NCI-H2196 (cell line): ENCODE results near the gene BMP10.
"Not testable (repeated sequence)": the region's sequence is repeated elsewhere in the genome, so short reads cannot be mapped to it uniquely, and the experiment has no call there.

Source experiments
- DNase-seq: peaks from one replicate; lab custom pipeline; 2025; ENCODE audit not compliant: unreplicated experiment; lab: John Stamatoyannopoulos, UW

BMP10 gene

DNA sequence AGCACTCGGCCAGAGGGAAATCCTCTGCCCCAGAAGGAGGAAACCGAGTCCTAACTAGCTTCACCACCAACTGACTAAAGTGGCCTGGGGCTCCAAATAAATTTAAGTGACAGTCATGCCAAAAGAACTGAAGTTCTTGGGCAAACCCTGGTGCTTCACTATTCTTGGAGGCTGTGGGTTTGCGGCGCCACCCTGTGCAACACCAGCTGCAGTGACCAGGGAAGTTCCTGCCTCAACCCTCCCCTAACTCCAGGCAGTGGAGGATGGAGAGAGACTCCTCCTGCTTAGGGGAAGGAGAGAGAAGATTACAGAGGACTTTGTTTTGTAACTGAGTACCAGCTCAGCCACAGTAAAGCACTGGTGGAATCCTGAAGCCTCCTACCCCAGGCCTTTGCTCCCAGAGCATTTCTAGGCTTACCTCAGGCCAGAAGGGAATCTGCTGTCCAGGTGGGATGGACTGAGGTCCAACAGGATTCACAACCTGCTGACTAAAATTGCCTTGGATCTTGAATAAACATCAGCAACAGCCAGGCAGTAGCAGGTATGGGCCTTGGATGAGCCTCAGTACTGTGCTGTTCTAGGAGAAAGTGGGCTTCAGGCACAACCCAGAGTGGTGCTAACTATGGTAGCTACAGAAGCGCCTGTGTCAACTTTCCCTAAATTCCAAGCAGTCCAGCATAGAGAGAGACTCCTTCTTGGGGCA is 29.4 kb upstream of the BMP10 start:
- no peak for DNase-seq

DNA sequence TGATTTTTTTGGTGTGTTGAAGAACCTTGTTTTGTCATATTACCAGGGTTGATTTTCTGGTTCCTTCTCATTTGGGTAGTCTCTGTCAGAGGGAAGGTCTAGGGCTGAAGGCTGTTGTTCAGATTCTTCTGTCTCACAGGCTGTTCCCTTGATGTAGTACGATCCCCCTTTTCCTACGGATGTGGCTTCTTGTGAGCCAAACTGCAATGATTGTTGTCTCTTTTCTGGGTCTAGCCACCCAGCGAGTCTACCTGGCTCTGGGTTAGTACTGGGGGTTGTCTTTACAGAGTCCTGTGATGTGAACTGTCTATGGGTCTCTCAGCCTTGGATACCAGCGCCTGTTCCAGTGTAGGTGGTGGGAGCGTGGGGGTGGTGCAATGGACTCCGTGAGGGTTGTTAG is 24.8 kb upstream of the BMP10 start:
- DNase-seq, result not testable (repeated sequence)

DNA sequence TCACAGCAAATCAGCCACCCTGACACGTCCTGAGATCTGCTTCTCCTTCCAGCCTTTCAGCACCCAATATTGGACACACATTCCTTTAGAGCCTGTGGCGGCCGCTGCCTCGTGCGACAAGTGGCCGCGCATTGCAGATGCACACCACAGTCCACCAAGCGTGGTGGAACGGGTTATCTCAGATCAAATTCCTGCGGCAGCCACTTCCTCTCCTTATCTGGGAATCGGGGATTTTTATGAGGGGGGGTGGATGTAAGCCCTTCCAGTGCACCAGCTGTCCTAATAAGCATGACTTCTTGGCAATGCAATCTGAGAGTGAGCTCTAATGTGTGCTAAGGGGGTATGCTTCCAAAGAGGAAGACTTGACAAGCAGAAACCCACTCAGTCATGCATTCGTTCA is 18.3 kb upstream of the BMP10 start:
- no peak for DNase-seq

DNA sequence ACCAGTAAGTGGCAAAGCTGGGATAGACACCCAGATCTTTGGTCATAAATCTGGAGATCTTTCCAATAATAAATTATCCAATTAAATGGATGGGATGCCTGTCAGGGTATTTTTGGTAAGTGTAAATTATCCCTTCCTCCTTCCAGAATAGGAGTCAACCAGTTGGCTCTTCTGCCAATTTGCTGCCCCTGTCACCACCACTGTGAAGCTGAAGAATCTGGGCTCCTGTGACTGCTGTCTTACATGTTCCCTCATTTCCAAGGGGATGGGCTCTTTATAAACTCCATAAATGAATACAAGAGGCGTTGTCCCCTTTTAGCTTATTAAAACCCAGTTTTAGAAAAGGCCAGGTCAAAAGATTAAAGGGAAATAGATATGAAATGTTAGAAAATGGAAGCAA is 17.8 kb upstream of the BMP10 start:
- DNase-seq, result no peak

DNA sequence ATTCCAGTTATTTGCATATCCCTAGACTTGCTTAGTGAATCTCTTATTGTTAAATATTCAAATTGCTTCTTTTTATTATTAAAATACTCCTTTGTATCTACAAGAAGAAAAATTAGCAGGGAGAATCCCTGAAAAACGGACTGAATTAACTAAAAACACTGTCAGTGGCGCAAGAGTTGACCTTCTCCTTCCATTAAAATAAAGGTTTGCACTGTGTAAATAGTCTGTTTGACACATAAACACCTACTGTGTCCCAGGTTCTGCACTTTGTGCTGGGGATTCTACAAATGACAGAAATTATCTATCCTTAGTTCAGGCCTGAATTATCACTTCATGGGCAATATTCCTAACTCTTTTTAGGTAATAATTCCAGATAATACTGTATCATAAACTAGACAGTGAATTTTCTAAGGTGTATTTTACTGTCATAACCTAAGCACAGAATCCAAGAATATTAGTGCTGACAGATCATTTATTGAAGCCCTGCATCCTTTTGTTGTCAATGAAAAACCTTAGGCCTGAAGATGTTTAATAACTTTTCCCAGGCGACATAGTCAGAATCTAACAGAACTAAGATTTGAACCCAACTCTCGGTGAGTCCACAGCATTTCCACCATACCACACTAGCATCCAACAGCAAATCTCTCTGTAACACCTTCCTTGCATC is 17.0 kb upstream of the BMP10 start:
- no peak for DNase-seq

DNA sequence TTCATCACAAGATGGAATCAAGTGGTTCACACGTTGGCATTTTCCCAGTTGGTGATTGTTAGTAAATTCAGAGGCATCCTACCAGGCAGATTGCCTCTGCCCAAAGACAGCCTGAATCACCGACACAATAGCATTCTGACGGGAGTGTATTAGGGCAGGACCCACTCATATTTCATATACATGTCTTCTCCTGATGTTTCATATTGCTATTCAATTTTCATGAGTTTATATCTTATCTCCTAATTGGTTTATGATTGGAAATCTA is 14.5 kb upstream of the BMP10 start:
- DNase-seq, result no peak

DNA sequence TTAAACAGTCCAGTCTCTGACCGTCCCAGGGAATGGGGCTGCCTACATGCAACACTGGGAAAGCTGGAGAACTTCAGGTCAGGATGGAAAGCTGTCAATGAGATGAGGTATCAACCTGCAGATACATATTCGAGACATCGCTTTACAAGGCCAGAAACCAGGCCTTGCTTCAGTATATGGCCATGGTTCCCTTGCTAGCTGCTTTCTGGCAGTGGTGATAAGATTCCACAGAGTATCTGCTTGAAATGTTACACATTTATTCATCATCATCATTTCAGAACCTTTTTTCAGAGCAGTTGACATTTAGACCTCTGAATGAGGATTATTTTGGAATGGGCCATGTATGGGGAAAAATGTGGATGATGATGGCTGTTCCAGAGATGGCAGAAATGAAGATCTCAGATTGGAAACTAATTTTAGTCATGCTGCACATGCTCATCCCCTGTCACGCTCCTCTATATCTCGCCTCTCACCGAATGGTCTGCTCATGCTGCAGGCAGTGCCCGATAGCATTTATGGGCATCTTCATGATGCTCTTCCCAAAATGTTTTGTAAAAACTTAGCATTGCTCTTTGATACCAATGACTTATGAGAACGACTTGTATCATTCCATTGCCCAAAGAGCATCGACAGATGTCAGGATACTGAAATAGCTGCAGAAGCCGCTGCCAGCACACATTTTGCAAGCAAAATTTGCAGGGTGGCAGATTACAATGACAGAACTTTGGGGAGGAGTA is 14.0 kb upstream of the BMP10 start:
- no peak for DNase-seq

DNA sequence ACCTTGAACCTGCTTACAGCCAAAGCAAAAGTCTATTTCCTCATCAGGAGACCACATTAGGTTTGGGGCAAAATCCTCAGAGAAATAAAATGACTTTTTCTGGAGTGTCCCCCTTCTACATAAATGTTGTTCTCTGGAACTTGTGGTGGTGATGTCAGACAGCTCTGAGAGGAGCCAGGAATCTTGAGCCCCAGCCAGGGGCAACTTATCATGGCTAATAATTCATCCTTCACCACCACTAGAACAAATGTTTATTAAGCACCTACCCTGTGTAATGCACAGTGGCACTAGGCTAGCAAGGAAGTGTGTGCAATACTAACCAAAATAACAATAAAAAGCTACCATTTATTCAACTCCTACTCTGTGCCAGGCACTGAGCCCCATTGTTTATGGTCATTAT is 9.0 kb upstream of the BMP10 start:
- no peak for DNase-seq

DNA sequence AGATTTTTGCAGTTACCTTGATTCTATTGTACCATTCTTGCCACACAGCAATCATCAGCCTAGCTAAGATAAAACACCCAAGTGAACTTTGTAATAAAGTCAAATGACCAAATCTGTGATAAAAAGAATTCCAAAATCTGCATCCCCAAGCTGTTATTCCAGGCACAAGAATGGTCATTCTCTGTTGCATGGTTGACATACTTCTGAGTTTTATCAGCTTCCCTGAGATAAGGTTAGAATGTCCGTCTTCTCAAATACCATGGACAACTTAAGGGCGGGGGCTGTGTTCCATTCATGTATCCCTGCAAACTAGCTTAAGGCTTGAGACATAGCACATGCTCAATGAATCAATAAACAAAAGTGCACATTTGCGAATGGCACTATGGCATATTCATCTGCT is 8.1 kb upstream of the BMP10 start:
- DNase-seq, result no peak

DNA sequence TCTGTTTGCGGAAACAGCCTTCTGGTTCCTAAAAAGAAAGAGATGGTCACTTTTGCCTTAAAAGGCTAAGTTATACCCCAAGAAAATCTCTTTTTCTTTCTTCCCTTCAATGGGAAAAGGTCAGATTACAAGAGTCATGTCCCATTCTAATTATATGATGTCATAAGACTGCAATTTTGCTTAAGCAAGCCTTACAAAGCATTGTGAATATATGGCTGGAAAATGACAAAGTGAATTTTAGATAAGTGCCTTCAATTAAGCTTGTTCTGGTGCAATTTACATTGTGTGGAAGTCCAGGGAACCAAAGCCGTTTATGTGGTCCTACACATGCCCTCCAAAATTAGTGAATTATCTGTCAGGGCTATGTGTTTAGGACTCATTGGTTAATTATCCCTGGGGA is 7.6 kb upstream of the BMP10 start:
- no peak for DNase-seq

DNA sequence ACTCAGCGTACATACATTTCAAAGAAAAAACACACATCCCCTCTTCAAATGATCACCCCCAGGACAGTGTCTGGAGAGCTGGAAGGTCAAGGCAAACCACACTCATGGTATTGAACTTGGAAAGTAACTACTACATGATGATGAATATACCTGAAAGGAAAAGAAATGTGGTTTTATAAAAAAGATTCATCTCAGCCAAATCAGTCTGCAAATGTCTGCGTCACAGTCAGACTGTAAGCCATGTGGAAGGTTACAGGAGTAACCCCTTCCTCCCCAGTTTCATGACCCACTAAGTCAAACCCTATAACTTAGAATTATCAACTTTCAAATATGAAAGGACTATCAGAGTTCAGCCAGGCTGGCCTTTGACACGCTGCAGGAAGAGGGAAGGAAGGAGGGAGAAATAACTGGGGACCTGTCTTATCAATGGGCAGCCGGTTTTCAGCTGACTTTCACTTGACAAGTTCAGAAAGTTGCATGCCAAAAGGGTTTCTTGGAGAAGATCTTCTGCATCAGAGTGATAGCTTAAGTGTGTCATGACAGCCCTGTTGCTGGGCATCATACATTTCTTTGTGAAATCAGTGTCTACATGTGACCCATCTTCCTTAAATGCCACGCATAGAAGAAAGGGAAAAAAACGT is 7.0 kb upstream of the BMP10 start:
- no peak for DNase-seq

DNA sequence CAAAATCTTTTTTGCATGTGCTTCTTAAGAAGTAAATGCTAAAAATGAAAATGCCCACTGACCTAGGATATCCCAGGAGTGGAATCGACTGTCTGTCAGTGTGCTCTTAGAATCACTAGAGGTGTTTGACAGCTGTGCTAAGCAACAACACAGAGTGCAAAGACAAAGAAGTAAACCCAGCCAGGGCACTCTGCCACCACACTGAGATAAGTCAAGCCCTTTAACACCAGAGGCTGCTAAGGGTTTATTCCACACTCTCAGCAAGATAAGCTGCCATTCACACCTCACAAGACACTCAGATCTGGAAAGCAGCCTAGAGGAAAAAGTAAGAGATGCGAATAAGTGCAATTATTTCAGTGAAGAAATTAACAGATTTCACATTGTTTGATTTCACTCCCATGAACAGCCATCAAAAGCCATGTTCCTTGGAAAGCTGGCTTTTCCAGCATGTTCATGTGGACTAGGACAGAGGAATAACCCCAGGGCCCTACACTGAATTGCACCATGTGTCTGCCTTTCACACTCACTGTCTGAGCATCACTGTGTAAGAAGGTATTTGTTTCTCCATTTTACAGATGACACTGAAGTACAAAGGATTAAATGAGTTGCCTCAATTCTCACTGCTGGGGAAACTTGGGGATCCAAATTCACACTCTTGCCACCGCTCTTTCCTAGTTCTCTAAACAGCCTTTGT is 6.0 kb upstream of the BMP10 start:
- no peak for DNase-seq

DNA sequence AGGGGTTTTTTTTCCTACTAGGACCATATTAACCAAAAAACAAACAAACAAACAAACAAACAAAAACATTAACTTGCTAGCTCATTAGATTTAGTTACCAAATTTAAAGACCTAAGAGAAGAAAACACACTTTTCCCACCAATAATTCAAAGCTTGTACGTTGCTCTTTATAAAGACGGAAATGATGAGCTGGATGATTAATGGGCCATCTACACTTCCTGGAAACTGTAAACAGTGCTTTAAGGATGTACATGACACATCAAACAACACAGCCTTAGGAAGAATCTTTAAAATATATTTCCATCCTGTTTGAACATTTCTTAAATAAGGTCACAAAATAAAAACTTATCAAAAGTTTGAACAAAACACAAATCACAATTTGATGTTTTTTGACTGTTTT is 982 bp downstream of the BMP10 start:
- no peak for DNase-seq

DNA sequence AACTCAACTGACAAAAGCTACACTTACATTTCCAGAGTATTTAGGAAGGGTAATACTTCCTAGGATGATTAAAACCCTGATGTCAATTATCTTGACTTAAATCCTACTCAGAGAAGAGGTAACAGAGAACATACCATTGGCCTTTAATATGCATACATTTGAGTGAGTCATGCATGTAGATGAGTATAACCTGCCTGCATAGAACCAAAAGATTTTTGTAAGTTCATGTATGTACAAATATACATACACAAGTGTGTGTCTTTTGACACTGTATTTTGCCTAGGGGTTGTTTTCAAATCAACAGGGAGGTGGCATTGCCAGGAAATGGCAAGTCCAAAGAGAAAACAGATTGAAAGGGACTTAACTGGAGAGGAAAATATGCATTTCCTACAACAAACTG is 6.1 kb downstream of the BMP10 start:
- no peak for DNase-seq

DNA sequence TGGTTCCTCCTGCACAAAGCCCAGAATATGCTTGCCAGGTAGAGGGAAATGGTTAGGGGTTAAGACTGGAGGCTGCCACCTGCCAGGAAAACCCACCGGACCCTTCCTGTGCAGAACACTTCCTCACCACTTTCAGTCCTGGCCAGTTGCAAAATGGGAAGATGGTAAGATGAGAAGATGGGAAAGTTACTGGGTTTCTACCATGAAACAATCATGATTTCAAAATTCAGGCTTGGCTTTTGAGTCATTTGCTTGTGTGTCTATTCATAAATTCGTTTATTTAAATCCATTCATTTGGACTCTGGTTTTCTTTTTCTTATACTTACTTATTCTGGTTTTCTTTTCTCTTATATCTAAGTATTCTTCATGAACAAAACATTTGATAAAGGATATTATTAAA is 7.2 kb downstream of the BMP10 start:
- DNase-seq, result no peak

DNA sequence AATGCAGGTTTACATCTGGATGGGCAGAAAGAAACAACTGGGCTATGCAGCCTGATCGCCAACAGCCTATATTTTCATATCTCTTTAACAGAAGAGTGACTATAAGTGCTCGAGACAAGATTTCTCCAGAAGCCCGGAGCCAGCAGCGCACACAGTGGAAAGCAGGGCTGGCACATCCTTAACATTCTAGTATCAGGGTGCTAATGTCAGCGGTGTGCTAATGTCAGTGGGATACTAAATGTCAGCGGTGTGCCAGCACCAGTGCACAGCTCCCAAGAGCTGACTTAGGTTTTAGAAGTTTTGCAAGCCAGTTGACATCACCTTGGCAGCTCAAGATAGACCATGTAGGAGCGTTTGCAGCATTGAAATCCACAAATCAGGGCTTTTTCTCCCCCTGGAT is 8.3 kb downstream of the BMP10 start:
- DNase-seq, result no peak

DNA sequence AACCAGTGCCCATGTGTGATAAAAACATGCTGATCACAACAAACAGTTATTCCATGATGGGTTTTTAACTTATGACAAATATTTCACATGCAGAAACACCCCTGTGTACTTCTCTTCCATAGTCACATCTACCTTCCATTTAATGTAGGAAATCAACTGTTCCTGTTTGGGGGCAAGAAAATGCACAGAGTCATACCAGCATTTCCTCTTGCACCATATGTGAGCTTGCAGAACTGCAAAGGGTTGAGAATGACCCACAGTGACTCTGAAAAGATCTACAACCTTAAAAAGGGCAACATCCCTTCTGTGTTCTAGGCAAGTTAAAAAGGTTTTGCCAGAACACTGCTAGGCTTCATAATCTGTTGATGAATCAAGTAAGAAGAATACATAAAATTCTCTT is 9.9 kb downstream of the BMP10 start:
- no peak for DNase-seq

DNA sequence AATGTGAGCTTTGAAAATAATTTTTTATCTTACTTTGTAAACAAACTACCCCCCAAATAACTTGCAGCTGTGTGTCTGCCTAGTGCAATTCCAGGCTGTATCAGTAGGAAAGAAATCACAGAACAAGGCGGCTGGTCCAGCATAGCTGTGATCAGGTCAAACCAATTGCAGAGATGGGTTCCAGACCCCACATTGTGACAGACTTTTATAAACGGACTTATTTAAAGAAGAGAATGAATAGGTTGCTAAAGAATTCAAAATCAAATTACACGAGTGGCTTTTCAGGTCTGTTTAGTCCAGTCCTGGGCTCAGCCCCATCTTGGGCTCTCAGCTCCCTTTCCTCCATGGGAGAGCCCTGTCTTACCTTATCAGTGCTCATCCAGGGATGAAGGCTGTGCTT is 11.1 kb downstream of the BMP10 start:
- no peak for DNase-seq

DNA sequence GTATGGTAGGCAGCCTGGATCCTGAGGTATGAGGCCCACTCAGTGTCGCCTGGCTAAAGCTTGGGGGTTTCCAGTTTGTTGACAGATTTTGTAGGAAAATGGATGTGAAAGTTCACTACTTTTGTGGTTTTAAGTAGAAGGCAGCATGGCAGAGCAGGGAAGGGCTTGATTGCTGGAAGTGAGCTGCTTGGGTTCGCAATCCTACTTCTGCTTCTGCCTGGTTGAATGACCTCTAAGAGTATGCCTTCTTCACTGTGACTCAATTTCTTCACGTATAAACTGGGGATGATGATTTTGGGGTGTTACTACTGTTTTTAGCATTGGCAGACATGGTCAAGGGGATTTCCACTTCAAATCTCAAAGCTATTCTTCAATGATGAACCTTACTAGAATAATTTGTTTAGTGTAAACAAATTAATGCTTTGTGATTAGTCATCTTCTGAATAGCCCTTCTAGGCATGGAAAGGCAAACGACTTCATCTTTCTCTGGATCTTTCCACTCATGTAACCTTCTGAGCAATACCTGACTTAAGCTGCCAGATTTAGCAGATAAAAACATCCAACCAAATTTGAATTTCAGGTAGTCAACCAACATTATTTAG is 13.2 kb downstream of the BMP10 start:
- no peak for DNase-seq

DNA sequence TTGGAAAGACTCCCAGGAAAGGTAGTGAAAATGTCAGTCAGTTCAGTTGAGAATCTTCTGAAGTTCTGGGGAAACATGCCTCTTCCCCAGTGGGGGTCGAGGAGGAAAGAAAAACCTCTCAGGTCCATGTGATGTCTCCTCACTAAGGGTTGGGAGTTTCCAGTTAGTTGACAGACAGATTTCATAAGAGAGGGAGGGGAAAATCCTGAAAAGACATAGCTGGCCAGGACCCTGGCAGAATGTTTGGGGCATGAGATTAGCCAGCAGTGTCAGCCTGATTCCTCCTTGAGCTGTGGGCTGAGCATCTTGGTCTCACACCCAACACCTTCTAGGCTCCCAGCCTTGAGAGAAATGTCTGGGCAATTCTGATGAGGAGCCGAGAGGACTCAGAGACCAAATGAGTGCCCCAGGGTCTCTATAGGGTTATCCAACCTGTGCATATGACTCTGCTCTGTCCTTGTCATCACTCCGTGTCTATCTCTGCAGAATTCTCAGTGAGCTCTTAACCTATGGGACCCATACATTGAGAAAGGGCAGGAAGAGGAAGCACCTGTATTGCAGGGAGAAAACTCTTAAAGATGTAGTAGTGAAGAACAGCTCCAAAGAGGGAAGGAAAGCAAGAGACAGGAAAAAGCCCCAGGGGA is 13.9 kb downstream of the BMP10 start:
- DNase-seq, result no peak

DNA sequence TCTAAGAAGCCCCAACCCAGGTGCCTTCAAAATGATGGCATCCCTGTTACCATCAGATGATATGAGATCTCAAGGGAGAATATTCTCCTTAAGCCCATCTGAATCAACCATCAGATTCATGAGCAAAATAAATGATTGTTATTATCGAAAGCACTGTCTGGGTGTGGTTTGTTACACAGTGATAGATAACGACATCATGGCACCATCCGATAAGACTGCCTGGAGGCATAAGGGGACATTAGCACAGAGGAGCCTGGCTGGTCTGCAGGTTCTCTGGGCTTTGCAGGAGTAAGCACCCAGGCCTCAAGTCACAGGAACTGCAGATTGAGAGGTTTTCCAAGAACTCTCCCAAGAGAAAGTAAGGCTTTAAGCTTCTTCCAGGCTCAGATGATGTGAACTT is 15.6 kb downstream of the BMP10 start:
- DNase-seq, result no peak
